Adrenal gland (tissue), 12 donors: ENCODE results near the gene COL1A1. TPM values are rescaled to one million over a fixed set of nuclear protein-coding genes. Genes with fewer than 3 reads are reported as not detected.

Source experiments
- polyA plus RNA-seq, 3 donors: library from polyadenylated mRNA; stranded (reverse); fragments of 200-250 nt in 2 of 3; fragments of 350-450 nt in 1 of 3; fragmentation: Illumina TruSeq in 1 of 3; extraction: RNeasy Lipid Tissue Mini Kit (QIAGEN cat#74804) in 1 of 3; gene quantifications; one replicate each; pipeline ENCODE4 v1.2.3, GENCODE V29; 2013 to 2014
- small RNA-seq, 2 donors: library from RNA; depleted of rRNA; stranded (forward); fragments of <200 nt; gene quantifications; one replicate each; pipeline ENCODE3, GENCODE V24; 2016
- total RNA-seq, 9 donors: library from RNA; depleted of rRNA in 4 of 9; stranded (reverse); fragments of >200 nt in 4 of 9; fragments of 120-200 nt in 1 of 9; fragmentation: NEBNext Ultra II Directional in 1 of 9; extraction: Animal tissue kit (Norgen Biotek cat#: 25700) in 1 of 9; gene quantifications; one replicate each; pipeline versions ENCODE4 v1.1.0 to v1.2.4, GENCODE V29; 2013 to 2023
- donor health status: healthy with polysubstance abuse.
- donor health status: Bipolar disorder and iron deficiency.
- donor health status: DM: yes; HTN: yes; CAD: no.
- donor health status: DM: no; HTN: no; CAD: no.
- donor health status: DM: no; HTN: no; CAD: no.
- donor health status: DM: yes; HTN: yes; CAD: no.

Gene COL1A1
- total and polyA plus RNA-seq, 12 donors = 39.6 to 263 (median 87.2) TPM

Small RNA genes lying within 50 kb of the gene (small RNA-seq; reads per million reads assigned to genes)
- gene SUMO2P7 = 0 reads per million in 2 donors

Other genes with a start within 250 kb of the COL1A1 start
- under 1 TPM in 6 of 9 donors, not detected in 3; 0.18 to 0.96 (median 0.27) TPM for gene DLX4, start 232.4 kb downstream of the COL1A1 start, total RNA-seq
- gene DLX4, start 232.4 kb downstream of the COL1A1 start, polyA plus RNA-seq = under 1 TPM; 0.10 to 0.48 (median 0.11) TPM
- under 1 TPM in 5 of 9 donors, not detected in 4; 0.36 to 0.83 (median 0.49) TPM for gene DLX3, start 206.4 kb downstream of the COL1A1 start, total RNA-seq
- gene DLX3, start 206.4 kb downstream of the COL1A1 start, polyA plus RNA-seq = under 1 TPM; 0.07 to 0.24 (median 0.13) TPM
- 100 to 1,000 TPM in 7 of 9 donors, 10 to 100 TPM in 2; 27.8 to 206 (median 133) TPM for gene ITGA3, start 145.5 kb downstream of the COL1A1 start, total RNA-seq
- gene ITGA3, start 145.5 kb downstream of the COL1A1 start, polyA plus RNA-seq = 100 to 1,000 TPM in 2 of 3 donors, 10 to 100 TPM in 1; 20.9 to 164 (median 116) TPM
- 100 to 1,000 TPM in 7 of 9 donors, 10 to 100 TPM in 2; 28.4 to 225 (median 126) TPM for gene PDK2, start 106.3 kb downstream of the COL1A1 start, total RNA-seq
- 100 to 1,000 TPM in 1 of 3 donors, 10 to 100 TPM in 2; 48.5 to 110 (median 59.7) TPM for gene PDK2, start 106.3 kb downstream of the COL1A1 start, polyA plus RNA-seq
- gene SAMD14, start 71.5 kb downstream of the COL1A1 start, total RNA-seq = 10 to 100 TPM in 1 of 9 donors, 1 to 10 TPM in 8; 1.3 to 12.6 (median 3.7) TPM
- 10 to 100 TPM in 1 of 3 donors, 1 to 10 TPM in 2; 1.1 to 11.0 (median 3.0) TPM for gene SAMD14, start 71.5 kb downstream of the COL1A1 start, polyA plus RNA-seq
- gene PPP1R9B, start 51.0 kb downstream of the COL1A1 start, total RNA-seq = 10 to 100 TPM; 23.1 to 87.0 (median 52.7) TPM
- 100 to 1,000 TPM in 1 of 3 donors, 10 to 100 TPM in 2; 21.8 to 128 (median 27.2) TPM for gene PPP1R9B, start 51.0 kb downstream of the COL1A1 start, polyA plus RNA-seq
- 1 to 10 TPM in 3 of 9 donors, under 1 TPM in 3, not detected in 3; 0.28 to 3.0 (median 0.95) TPM for gene SGCA, start 35.6 kb downstream of the COL1A1 start, total RNA-seq
- gene SGCA, start 35.6 kb downstream of the COL1A1 start, polyA plus RNA-seq = 1 to 10 TPM in 2 of 3 donors, not detected in 1; 5.2 to 5.5 TPM
- gene TMEM92, start 72.8 kb upstream of the COL1A1 start, total RNA-seq = under 1 TPM in 1 of 9 donors, not detected in 8; 0.06 TPM
- under 1 TPM in 1 of 3 donors, not detected in 2; 0.13 TPM for gene TMEM92, start 72.8 kb upstream of the COL1A1 start, polyA plus RNA-seq
- gene XYLT2, start 144.5 kb upstream of the COL1A1 start, total RNA-seq = 10 to 100 TPM; 14.7 to 40.3 (median 31.9) TPM
- gene XYLT2, start 144.5 kb upstream of the COL1A1 start, polyA plus RNA-seq = 10 to 100 TPM in 2 of 3 donors, 1 to 10 TPM in 1; 4.6 to 29.8 (median 16.2) TPM
- gene MRPL27, start 171.6 kb upstream of the COL1A1 start, total RNA-seq = 100 to 1,000 TPM in 3 of 9 donors, 10 to 100 TPM in 6; 75.0 to 159 (median 93.4) TPM
- 100 to 1,000 TPM in 2 of 3 donors, 10 to 100 TPM in 1; 96.4 to 287 (median 159) TPM for gene MRPL27, start 171.6 kb upstream of the COL1A1 start, polyA plus RNA-seq
- gene EME1, start 171.6 kb upstream of the COL1A1 start, total RNA-seq = 1 to 10 TPM in 3 of 9 donors, under 1 TPM in 6; 0.18 to 5.2 (median 0.55) TPM
- 1 to 10 TPM in 1 of 3 donors, under 1 TPM in 2; 0.48 to 1.5 (median 0.84) TPM for gene EME1, start 171.6 kb upstream of the COL1A1 start, polyA plus RNA-seq
- gene LRRC59, start 195.9 kb upstream of the COL1A1 start, total RNA-seq = 100 to 1,000 TPM in 7 of 9 donors, 10 to 100 TPM in 2; 88.6 to 337 (median 109) TPM
- 100 to 1,000 TPM in 1 of 3 donors, 10 to 100 TPM in 2; 38.0 to 305 (median 49.3) TPM for gene LRRC59, start 195.9 kb upstream of the COL1A1 start, polyA plus RNA-seq
- 100 to 1,000 TPM in 8 of 9 donors, 10 to 100 TPM in 1; 92.1 to 434 (median 192) TPM for gene ACSF2, start 224.6 kb upstream of the COL1A1 start, total RNA-seq
- gene ACSF2, start 224.6 kb upstream of the COL1A1 start, polyA plus RNA-seq = 100 to 1,000 TPM in 2 of 3 donors, 10 to 100 TPM in 1; 92.5 to 306 (median 253) TPM